HG03439 (cell line): Measurements from ENCODE around the gene FEV.

Experiments
- ATAC-seq: cut with Tn5 transposase; IDR thresholded peaks from one replicate; pipeline ENCODE4 v1.9.1; 2021; ENCODE audit warnings: mild to moderate bottlenecking, moderate library complexity; ENCODE audit not compliant: unreplicated experiment

FEV gene

DNA sequence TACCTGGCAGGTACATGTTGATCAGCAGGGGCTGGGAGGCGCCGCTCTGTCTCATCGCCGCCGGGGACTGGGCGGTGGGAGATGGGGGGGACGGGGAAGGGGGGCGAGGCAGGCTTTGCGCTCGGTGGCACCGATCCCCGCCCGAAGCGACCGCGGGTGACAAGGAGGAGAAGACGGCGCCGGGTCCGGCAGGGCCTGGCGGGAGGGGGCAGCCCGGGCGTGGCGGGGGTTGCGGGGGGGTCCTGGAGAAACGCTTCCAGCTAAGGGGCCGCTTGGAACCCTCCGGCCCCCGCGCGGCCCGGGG lies at the start of gene FEV:
FEV (minus strand) TSS at position 164 of the 304 bp plus-strand sequence; CDS start at position 55, 109 bp downstream.
- ATAC-seq, result no peak

DNA sequence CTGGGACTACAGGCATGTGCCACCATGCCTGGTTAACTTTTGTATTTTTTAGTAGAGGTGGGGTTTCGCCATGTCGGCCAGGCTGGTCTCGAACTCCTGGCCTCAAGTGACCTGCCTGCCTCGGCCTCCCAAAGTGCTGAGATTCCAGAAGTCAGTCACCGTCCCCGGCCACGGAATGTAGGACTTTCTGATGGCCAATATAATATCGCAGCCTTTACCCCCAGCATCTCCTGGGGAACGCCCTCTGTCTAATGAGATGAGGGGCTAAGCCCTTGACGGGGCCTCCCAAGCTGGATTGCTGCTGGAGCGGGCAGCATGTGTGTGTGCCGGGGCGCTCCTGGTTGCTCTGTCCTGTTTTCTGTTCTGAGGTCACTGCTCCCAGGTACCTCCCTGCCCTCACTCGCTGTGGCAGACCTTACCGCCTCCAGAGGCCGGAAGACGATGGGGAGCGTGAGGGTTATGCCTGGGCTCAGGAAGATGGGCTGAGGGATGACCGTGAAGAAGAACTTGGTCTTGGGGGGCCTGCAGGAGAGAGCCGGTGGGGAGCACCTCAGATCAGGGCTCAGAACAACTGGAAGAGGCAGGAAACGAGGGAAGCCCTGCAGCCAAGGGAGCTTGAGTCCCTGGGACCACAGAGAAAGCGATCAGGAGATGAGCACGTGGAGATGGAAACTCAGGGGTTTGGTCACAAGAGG lies 47.2 kb upstream of the FEV start:
- no peak for ATAC-seq

- ATAC-seq, result no peak
These were observed 46.2 kb upstream of the FEV start for GRCh38 chr2:219031005-219031738.

DNA sequence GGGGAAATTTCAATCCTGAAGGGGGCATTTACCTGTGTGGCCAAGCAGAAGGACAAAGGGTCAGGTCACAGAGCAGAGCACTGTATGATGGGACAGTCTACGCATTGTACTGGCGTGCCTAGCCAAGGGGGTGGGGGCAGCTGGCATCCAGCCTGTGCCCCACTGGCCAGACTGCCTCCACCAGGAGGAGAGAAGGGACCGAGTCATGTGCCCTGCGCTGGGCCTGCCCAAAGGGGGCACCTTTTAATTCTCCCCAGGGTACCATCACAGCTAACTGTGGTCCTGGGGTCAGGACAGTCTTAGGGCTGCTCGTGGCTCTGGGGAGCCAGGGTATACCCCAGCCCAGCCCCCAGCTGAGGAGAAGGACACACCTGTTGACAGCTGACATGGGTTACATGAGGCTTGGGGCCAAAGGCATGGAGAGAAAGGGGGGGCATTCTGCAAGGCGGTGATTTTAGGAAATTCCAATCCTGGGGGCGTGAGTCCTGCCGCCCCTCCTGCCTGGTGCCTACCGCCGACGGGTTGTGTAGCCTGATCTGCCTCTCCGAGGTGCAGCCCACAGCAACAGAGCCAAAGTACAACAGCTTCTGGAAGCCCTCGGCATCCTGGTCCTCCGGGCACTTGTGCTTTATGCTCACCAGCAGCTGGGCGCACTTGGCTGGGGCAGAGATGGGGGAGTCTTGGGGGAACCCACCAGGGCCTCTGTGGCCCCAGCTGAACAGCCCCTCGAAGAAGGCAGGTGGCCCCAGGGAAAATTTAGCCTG lies 45.4 kb upstream of the FEV start:
- no peak for ATAC-seq

DNA sequence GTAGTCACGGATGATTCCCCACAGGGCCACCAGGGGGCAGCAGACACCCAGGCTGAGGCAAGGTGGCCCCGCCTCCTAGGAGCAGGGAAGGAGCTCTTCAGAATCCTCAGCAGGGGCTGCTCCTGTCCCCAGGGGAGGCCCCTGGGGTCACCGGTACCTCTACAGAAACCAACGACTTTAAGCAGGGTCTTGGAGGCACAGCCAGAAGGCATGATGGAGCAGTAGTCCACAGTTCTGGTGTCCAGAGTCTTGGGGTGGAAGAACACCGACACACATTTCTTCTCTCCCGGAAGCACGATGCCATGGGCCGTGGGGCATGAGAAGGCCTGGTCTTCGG lies 44.8 kb upstream of the FEV start:
- ATAC-seq, result peak; percentile 52

DNA sequence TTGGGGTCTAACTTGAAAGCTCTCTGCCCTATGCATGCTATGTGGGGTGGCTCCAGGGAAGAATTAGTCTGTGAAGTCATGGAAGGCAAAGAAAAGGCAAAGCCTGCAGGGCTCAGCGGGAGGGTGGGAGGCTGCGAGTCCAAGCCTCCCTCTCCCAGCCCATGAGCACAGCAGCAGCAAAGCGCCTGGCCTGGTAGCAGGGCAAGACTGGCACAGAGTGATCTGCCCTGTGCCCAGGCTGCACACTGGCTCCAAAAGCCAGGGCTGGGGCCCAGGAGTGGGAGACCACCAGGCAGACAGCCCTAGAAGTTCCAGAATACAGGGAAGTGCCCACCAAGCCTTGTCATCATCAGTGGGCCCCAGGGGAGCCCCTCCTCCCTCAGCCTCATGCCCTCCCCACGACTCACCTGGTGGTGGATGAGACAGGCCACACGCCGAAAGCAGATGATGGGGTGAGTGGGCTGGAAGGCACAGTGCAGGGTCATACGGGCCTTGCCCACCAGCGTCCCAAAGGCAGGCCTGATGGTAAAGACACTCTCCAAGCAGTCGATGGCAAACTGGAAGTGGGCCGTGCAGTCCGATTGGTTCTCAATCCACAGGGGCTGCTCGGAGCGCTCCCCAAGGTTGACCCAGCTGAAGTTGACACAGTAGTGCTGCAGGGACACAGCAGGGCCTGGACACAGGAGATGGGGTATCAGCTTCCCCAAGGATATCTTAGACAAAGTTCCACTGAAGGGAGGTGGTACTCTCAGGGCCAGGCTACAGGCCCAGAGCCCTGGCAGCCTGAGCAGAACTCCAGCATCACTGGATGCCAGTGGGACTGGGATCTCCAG lies 44.2 kb upstream of the FEV start:
- no peak for ATAC-seq

DNA sequence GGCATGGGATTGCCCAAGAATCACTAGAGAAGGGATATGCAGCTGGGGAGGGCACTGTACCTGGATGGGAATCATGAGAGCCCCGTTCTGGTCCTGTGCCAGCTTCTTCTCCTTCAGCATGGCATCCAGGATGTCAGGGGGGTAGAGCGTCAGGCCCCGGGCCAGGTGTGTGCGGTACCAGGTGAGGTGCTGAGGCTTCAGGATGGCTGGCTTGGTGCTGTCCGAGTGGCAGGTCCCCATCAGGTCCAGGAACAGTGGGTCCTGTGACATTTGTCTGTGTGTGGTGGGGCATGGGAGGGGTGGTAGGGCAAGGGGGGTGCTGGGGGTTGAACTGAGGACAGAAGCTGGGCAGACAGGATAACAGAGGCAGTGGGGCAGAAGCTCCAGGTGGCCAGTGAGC lies 43.2 kb upstream of the FEV start:
- ATAC-seq, result no peak

DNA sequence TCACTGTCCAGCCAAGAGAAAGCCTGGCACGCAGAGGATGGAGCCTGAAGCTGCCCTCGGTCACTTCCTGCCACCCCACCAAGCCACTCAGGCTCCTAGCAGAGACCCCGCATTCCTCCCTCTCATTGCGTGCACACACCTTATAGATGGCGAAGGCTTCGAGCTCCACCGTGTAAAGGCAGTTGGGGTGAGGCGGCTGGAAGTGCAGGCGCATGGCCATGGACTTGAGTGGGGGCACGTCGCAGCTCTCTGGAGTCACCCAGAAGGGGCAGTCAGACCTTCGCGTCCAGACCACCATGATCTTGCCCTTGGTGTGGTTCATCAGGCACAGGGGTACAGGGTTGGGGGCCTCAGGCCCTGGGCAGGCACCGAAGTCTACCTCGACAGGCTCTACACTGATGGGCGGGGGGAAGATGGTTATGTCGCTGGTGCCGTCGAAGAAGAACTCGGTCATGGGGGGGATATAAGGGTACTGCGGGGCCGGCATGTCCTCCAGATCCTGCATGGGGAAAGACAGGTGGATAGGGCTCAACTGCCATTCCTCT lies 42.6 kb upstream of the FEV start:
- no peak for ATAC-seq

- ATAC-seq, result no peak
These were observed 42.0 kb upstream of the FEV start for GRCh38 chr2:219026946-219027345.

DNA sequence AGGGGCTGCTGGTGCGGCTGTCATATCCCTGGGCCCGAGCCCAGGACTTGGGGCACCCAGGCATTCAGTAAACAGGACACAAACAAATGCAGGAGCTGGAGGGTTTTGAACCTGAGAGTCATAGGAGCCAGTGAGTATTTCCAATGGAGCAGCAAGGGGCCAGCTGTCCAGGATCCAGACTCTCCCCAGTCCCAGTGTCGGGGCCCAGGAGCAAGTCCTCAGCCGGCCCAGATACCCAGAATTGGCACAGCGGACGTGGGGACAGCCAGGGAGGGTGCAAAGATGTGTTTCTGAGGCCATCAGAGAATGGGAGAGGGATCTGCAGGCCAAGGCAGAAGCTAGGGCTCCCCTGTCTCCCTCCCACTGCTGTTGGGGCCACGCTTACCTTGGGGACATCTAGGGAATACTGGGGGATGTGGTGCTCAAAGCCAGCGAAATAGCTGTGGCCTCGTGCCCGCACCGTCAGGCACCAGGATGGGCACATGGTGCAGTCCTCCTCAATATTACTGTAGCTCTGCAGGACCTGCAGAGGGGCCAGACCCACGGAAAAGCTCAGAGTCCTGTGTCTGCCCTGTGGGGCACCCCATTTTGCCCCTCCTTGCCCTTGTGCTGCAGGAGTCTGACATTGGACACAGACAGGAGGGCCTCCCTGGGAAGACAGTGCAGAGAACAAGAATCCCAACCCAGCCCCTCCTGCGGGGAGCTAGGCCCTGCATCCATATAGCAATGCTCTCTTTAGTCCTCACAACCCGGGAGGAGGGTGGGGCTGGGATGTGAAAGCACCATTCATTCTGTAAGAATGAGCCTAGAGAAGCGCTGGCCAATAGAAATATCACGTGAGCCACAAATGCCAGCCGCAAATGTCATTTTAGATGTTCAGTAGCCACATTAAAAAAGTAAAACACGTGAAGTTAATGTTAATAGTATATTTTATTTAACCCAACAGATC lies 40.9 kb upstream of the FEV start:
- no peak for ATAC-seq

DNA sequence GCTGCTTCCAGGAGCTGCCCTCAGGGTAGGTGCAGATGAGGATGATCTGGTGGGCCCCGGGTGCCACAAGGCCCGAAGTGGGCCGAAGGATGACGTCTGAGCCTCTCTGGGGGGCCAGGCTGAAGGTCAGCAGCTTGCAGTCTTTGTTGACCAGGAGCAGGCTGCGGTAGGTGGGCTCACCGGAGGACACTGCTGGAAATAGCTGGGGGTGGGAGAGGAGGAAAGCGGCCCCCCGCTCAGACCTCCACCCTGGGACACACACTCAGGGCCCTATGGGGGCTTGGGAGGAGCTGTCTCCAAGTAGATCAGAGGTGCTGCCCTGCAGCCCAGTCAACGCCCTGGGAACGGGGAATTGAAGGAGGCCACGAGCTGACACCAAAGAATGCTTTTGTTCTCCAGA lies 39.1 kb upstream of the FEV start:
- ATAC-seq, result no peak

- ATAC-seq, result no peak
These were observed 38.1 kb upstream of the FEV start for GRCh38 chr2:219023045-219023605.

DNA sequence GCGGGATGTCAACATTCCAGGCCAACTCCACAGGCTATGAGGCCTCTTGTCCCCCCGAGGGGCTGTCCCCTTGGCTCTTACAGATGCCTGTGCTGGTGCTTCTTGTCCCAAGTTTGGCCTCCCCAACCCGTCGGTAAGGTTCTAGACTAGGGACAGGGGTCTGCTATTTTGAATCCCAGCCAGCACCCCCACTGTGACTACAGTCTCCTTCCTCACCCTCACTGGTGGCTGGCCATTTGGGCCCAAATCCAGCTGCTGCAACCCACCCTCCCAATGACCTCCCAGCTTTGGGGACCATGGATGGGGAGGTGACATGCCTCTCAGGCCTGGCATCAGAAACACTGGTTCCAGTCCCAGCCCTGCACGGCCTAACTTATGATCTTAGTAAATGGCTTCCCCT lies 37.6 kb upstream of the FEV start:
- no peak for ATAC-seq

DNA sequence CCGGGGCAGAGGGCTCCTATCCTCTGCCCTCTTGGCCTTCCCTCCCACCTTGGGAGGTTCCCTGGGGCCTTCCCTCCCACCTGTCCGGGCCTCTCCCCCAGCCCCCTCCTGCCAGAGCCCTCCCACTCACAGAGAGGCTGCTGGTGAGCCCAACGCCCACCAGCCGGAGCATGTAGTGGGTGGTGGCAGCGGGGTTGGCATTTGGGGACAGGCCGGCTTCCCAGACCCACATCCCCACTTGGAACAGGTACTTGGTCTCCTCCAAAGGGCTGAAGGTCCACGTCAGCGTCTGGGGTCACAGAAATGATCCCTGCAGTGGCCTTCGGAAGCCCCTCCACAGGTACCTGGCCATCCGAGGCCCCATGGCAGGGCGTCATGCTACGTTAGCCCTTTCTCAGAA lies 37.1 kb upstream of the FEV start:
- no peak for ATAC-seq

DNA sequence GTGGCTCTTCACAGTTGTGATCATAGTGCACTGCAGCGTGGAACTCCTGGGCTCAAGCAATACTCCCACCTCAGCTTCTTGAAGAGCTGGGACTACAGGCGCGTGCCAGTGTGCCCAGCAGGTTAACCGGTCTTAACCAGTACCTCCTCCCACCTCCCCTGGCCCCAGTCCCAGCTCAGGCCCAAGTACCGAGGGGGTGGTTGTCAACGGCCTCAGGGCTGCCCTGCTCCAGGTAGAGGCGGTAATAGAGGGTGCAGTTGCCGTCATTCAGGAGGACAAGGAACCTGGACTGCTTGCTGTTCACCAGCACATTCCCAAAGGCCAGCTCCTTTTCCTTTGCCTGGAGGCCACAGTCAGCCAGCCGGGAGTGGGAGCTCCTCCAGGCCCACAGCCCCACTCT lies 36.6 kb upstream of the FEV start:
- ATAC-seq, result no peak

GRCh38 chr2:219020604-219021365 lies 35.8 kb upstream of the FEV start:
- no peak for ATAC-seq

DNA sequence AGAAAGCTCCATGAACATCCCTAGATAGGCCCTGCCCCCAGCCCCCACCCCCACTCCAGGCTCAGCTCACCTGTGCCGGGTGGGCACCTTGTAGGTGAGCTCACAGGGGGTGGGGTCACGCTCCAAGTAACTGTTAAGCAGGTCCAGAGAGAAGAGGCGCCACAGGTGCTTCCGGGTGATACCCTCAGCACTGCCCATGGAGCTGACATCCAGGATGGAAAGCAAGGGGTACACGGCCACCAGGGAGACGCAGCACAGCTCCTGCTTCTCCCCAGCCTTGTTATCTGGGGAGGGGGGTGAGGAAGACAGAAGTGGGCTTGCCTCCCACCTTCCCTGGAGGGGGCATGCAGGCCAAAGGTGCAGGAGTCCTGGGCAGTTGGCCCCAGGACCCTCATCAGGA lies 34.5 kb upstream of the FEV start:
- no peak for ATAC-seq

DNA sequence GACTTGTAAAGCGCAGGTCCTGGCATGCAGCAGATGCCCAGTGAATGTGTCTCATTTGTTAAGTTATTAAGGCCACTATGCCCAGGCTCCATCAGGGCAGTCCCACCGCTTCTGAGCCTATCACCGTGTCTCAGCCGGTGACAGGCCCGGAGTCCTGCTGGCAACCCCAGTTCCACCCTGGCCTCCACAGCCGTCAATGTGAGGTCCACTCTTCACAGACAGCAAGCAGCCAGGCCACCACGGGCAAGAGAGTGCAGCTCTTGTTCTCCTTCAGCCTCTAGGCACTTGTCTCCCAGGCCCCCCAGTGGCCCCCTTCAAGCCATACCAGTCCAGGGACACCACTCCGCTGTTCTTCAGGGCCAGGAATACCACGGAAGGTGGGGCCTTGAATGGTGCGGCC lies 33.7 kb upstream of the FEV start:
- no peak for ATAC-seq

GRCh38 chr2:219018286-219018685 lies 33.3 kb upstream of the FEV start:
- no peak for ATAC-seq
